GM23338 (cell line): Measurements from ENCODE around the gene EIF4A3. TPM values are rescaled to one million over a fixed set of nuclear protein-coding genes. Genes with fewer than 3 reads are reported as not detected.

Experiments used
- ATAC-seq: fragments of 200-7000 bp; cut with Tn5 transposase; 3 replicates; pipeline ENCODE4 v1.9.1; 2020
- DNase-seq: peaks from one replicate; pipeline ENCODE4 v3.0.0-alpha.2; 2015; ENCODE audit warnings: low spot score
- H2AFZ ChIP-seq: fragments of 200-600 bp; sonication (generic); 2 replicates; pipeline ENCODE4 v1.8.0; 2016; ENCODE audit warnings: antibody characterized with exemption, mild to moderate bottlenecking, moderate library complexity
- H3F3A ChIP-seq: fragments of 200-600 bp; sonication (generic); replicated peaks from 2 replicates; pipeline ENCODE4 v1.8.0; 2017; ENCODE audit warnings: antibody characterized with exemption, mixed run types, low read depth
- H3K27ac ChIP-seq: fragments of 200-600 bp; sonication (generic); 2 replicates; pipeline ENCODE4 v1.6.1; 2016; ENCODE audit warnings: low read depth
- H3K27me3 ChIP-seq: fragments of 200-600 bp; sonication (generic); 2 replicates; pipeline ENCODE4 v1.8.0; 2016; ENCODE audit warnings: mild to moderate bottlenecking, mixed run types, moderate library complexity; ENCODE audit not compliant: insufficient read depth
- H3K36me3 ChIP-seq: fragments of 200-600 bp; sonication (generic); 2 replicates; pipeline ENCODE4 v1.8.0; 2016; ENCODE audit warnings: mild to moderate bottlenecking; ENCODE audit not compliant: insufficient read depth
- H3K4me1 ChIP-seq: fragments of 200-600 bp; sonication (generic); 2 replicates; pipeline ENCODE4 v1.8.0; 2016; ENCODE audit warnings: mild to moderate bottlenecking, moderate library complexity; ENCODE audit not compliant: insufficient read depth
- H3K4me2 ChIP-seq: fragments of 200-600 bp; sonication (generic); 2 replicates; pipeline ENCODE4 v1.7.1; 2017; ENCODE audit warnings: mixed run types
- H3K4me3 ChIP-seq: fragments of 200-600 bp; sonication (generic); 2 replicates; pipeline ENCODE4 v1.6.1; 2016; ENCODE audit warnings: mixed run types
- H3K79me2 ChIP-seq: fragments of 200-600 bp; sonication (generic); replicated peaks from 2 replicates; pipeline ENCODE4 v1.8.0; 2017; ENCODE audit warnings: mild to moderate bottlenecking; ENCODE audit not compliant: insufficient read depth
- H3K9me2 ChIP-seq: fragments of 200-600 bp; sonication (generic); 2 replicates; pipeline ENCODE4 v1.8.0; 2017; ENCODE audit not compliant: insufficient read depth
- H4K20me1 ChIP-seq: fragments of 200-600 bp; sonication (generic); replicated peaks from 2 replicates; pipeline ENCODE4 v1.8.0; 2017; ENCODE audit warnings: mild to moderate bottlenecking; ENCODE audit not compliant: insufficient read depth
- H3K27ac Mint-ChIP-seq: 2 replicates; pipeline ENCODE4 v1.8.0; 2020; ENCODE audit warnings: inconsistent platforms, mild to moderate bottlenecking, moderate library complexity, mixed read lengths
- H3K27me3 Mint-ChIP-seq: 3 replicates; pipeline ENCODE4 v1.8.0; 2022; ENCODE audit warnings: low read depth, mild to moderate bottlenecking, moderate library complexity, mixed read lengths, inconsistent platforms; ENCODE audit not compliant: insufficient read depth, poor library complexity
- H3K36me3 Mint-ChIP-seq: 3 replicates; pipeline ENCODE4 v1.8.0; 2021; ENCODE audit warnings: low read depth, mild to moderate bottlenecking, inconsistent platforms, moderate library complexity, mixed read lengths
- H3K4me1 Mint-ChIP-seq: 3 replicates; pipeline ENCODE4 v1.8.0; 2020; ENCODE audit warnings: mild to moderate bottlenecking, inconsistent platforms, mixed read lengths
- H3K4me3 Mint-ChIP-seq: 3 replicates; pipeline ENCODE4 v1.8.0; 2021; ENCODE audit warnings: moderate library complexity, mild to moderate bottlenecking, inconsistent platforms, mixed read lengths
- H3K9me3 Mint-ChIP-seq: 3 replicates; pipeline ENCODE4 v1.8.0; 2020; ENCODE audit warnings: moderate library complexity, mild to moderate bottlenecking, inconsistent platforms, mixed read lengths
- CREB1 ChIP-seq: fragments of 250-450 bp; sonication (Bioruptor Pico); IDR thresholded peaks from 2 replicates; pipeline ENCODE4 v1.5.0; 2020; ENCODE audit warnings: low read depth, mild to moderate bottlenecking, moderate library complexity
- CTCF ChIP-seq, 2 experiments: fragments of 200-600 bp in 1 of 2; sonication (generic) in 1 of 2; conservative IDR thresholded peaks; 2 replicates each; pipeline versions ENCODE4 v1.5.1 to v1.6.1; 2016 to 2017; ENCODE audit warnings: antibody characterized with exemption in 2 of 2, low read depth in 2 of 2, mild to moderate bottlenecking in 2 of 2, moderate library complexity in 1 of 2
- ETS1 ChIP-seq: IDR thresholded peaks from 2 replicates; pipeline ENCODE4 v1.6.1; 2016; ENCODE audit warnings: antibody characterized with exemption
- EZH2 ChIP-seq: fragments of 200-600 bp; sonication (generic); IDR thresholded peaks from one replicate; pipeline ENCODE4 v1.8.0; 2017; ENCODE audit warnings: antibody characterized with exemption, mild to moderate bottlenecking, low read depth; ENCODE audit not compliant: unreplicated experiment
- EZH2phosphoT487 ChIP-seq: fragments of 200-600 bp; sonication (generic); IDR thresholded peaks from one replicate; pipeline ENCODE4 v1.8.1; 2018; ENCODE audit warnings: antibody characterized with exemption; ENCODE audit not compliant: unreplicated experiment
- JUNB ChIP-seq: IDR thresholded peaks from one replicate; pipeline ENCODE4 v1.6.1; 2016; ENCODE audit warnings: antibody characterized with exemption; ENCODE audit not compliant: unreplicated experiment
- NANOG ChIP-seq: IDR thresholded peaks from 2 replicates; pipeline ENCODE4 v1.6.1; 2016; ENCODE audit warnings: antibody characterized with exemption, borderline replicate concordance
- POLR2AphosphoS5 ChIP-seq: IDR thresholded peaks from 2 replicates; pipeline ENCODE4 v1.6.1; 2016; ENCODE audit warnings: antibody characterized with exemption, low read depth
- REST ChIP-seq: IDR thresholded peaks from one replicate; pipeline ENCODE4 v1.6.1; 2018; ENCODE audit warnings: antibody characterized with exemption; ENCODE audit not compliant: unreplicated experiment
- STAT1 ChIP-seq: IDR thresholded peaks from one replicate; pipeline ENCODE4 v1.6.1; 2016; ENCODE audit warnings: antibody characterized with exemption; ENCODE audit not compliant: unreplicated experiment
- ZNF114 ChIP-seq: fragments of 250-450 bp; sonication (Bioruptor Pico); IDR thresholded peaks from 2 replicates; pipeline ENCODE4 v1.5.0; 2020; ENCODE audit warnings: mild to moderate bottlenecking, moderate library complexity
- ZNF331 ChIP-seq: fragments of 250-450 bp; sonication (Bioruptor Pico); IDR thresholded peaks from 2 replicates; pipeline ENCODE4 v1.5.0; 2020; ENCODE audit warnings: low read depth, mild to moderate bottlenecking, moderate library complexity
- ZNF462 ChIP-seq: fragments of 250-450 bp; sonication (Bioruptor Pico); IDR thresholded peaks from 2 replicates; pipeline ENCODE4 v1.5.0; 2020; ENCODE audit warnings: mild to moderate bottlenecking, moderate library complexity
- polyA plus RNA-seq: library from polyadenylated mRNA; unstranded; fragments of >200 nt; fragmentation: Nextera tagmentation; extraction: Ambion mirVana; gene quantifications from 2 replicates; pipeline ENCODE4 v1.2.1, GENCODE V29; 2016
- total RNA-seq: library from RNA; depleted of rRNA; stranded (reverse); fragments of >200 nt; shearing (Covaris generic); gene quantifications from 2 replicates; pipeline ENCODE4 v1.2.3, GENCODE V29; 2014

EIF4A3 gene
- total and polyA plus RNA-seq, 2 experiments from 2014 or later: 146 to 156 TPM

- Mint-ChIP-seq H3K4me3 (no peak overlapping the region), H3K4me1 (peaks cover 4% of the 10 kb centered on the region), H3K36me3 (no peaks in the 10 kb centered on the region), H3K27ac (no peak overlapping the region), H3K27me3 (peaks cover 19% of the 10 kb centered on the region), H3K9me3 (no peaks in the 10 kb centered on the region)
- no peaks in the 10 kb centered on the region for H3F3A ChIP-seq
- H3K4me2 ChIP-seq: no peak overlapping the region
- no peak for TF ChIP-seq ETS1
- no peak for TF ChIP-seq EZH2
- no peak for TF ChIP-seq POLR2AphosphoS5
- TF ChIP-seq STAT1: no peak
- no peak for TF ChIP-seq CREB1 (CRISPR knock-in tag)
- TF ChIP-seq ZNF114: no peak
- no peak for TF ChIP-seq ZNF462 (CRISPR knock-in tag)
- no peak for TF ChIP-seq ZNF331 (CRISPR knock-in tag)
- TF ChIP-seq JUNB: no peak
- no peak for TF ChIP-seq CTCF (conservative IDR thresholded peaks at IDR 0.05; ENCODE audit: low read depth in 2 of 2)
- no peak for TF ChIP-seq EZH2phosphoT487
- TF ChIP-seq REST: no peak
- TF ChIP-seq NANOG: no peak
- no peaks in the 10 kb centered on the region for H3K4me1 ChIP-seq
- H3K27me3 ChIP-seq: no peaks in the 10 kb centered on the region
- no peak overlapping the region for H3K27ac ChIP-seq
- H3K79me2 ChIP-seq: no peaks in the 10 kb centered on the region
- H4K20me1 ChIP-seq: no peaks in the 10 kb centered on the region
- H3K4me3 ChIP-seq: no peak overlapping the region
- no peaks in the 10 kb centered on the region for H3K9me2 ChIP-seq
- ATAC-seq: no peak
- no peak for DNase-seq
- peak overlapping the region; percentile 69; the same call in 1 of the 2 replicates for H2AFZ ChIP-seq
- H3K36me3 ChIP-seq: no peaks in the 10 kb centered on the region
These were observed 24.8 kb upstream of the EIF4A3 start for GRCh38 chr17:80171681-80172080.
